Activated T-cell treated with anti-CD3 and anti-CD28 coated beads, Interleukin-2, amount 50 U/mL, for 1 hour (primary cell): Measurements from ENCODE around the gene MCHR2.

ENCODE experiments used
- DNase-seq: peaks from one replicate; pipeline ENCODE4 v3.0.0-alpha.2; 2020

Gene MCHR2

GRCh38 chr6:99901596-99902384 is 92.2 kb downstream of the MCHR2 start:
- no peak for DNase-seq

- no peak for DNase-seq
Measured at GRCh38 chr6:99894815-99895214, 99.2 kb downstream of the MCHR2 start.

GRCh38 chr6:99887066-99887465 is 107.0 kb downstream of the MCHR2 start:
- DNase-seq, result no peak

- DNase-seq, result no peak
Measured at GRCh38 chr6:99885051-99885450, 109.0 kb downstream of the MCHR2 start.

GRCh38 chr6:99882128-99882702 is 111.8 kb downstream of the MCHR2 start:
- DNase-seq, result no peak

- no peak for DNase-seq
Measured at GRCh38 chr6:99879431-99879830, 114.6 kb downstream of the MCHR2 start.

GRCh38 chr6:99875068-99875467 is 119.0 kb downstream of the MCHR2 start:
- no peak for DNase-seq

- DNase-seq, result no peak
Measured at GRCh38 chr6:99873084-99873483, 120.9 kb downstream of the MCHR2 start.

GRCh38 chr6:99871641-99872040 is 122.4 kb downstream of the MCHR2 start:
- no peak for DNase-seq
